ENCODE measurements around the gene SIGLEC14. TPM values are rescaled to one million over a fixed set of nuclear protein-coding genes. Genes with fewer than 3 reads are reported as not detected.

The SIGLEC14 gene
- total RNA-seq, 6 experiments from 2014 or later = not detected

- no peak for DNase-seq
- no peaks in the 10 kb centered on the region for H3K4me1 Mint-ChIP-seq (ENCODE audit: low read depth)
- no peak overlapping the region for H3K27ac Mint-ChIP-seq
- H3K27me3 Mint-ChIP-seq (ENCODE audit: insufficient read depth) = peaks cover 12% of the 10 kb centered on the region
- no peak overlapping the region for H3K4me3 Mint-ChIP-seq
- TF ChIP-seq CTCF (IDR thresholded peaks at IDR 0.05) = no peak
- no peaks in the 10 kb centered on the region; the same call in 1 of the 2 replicates for H3K9me3 Mint-ChIP-seq
- no peaks in the 10 kb centered on the region for H3K36me3 Mint-ChIP-seq (ENCODE audit: low read depth)
Observed at GRCh38 chr19:51610576-51610975, 36.0 kb downstream of the SIGLEC14 start.

- peaks cover 10% of the 10 kb centered on the region for H3K27me3 Mint-ChIP-seq (ENCODE audit: insufficient read depth)
- TF ChIP-seq CTCF (IDR thresholded peaks at IDR 0.05) = peak; percentile 81
- no peaks in the 10 kb centered on the region for H3K36me3 Mint-ChIP-seq (ENCODE audit: low read depth)
- no peak overlapping the region for H3K4me3 Mint-ChIP-seq
- DNase-seq = peak; percentile 62
- H3K4me1 Mint-ChIP-seq (ENCODE audit: low read depth) = no peaks in the 10 kb centered on the region
- no peak overlapping the region for H3K27ac Mint-ChIP-seq
- H3K9me3 Mint-ChIP-seq = no peaks in the 10 kb centered on the region; the same call in 1 of the 2 replicates
Observed at GRCh38 chr19:51607920-51608562, 38.6 kb downstream of the SIGLEC14 start.

- Mint-ChIP-seq H3K9me3 (peaks cover 4% of the 10 kb centered on the region), H3K4me3 (no peak overlapping the region), H3K27ac (no peak overlapping the region), H3K36me3 (ENCODE audit: low read depth) (no peaks in the 10 kb centered on the region), H3K4me1 (ENCODE audit: low read depth) (no peaks in the 10 kb centered on the region), H3K27me3 (ENCODE audit: insufficient read depth) (peaks cover 12% of the 10 kb centered on the region)
- no peak for TF ChIP-seq CTCF (IDR thresholded peaks at IDR 0.05)
- no peak for DNase-seq
Observed at GRCh38 chr19:51607077-51607476, 39.5 kb downstream of the SIGLEC14 start.

- DNase-seq = no peak
- no peak overlapping the region for H3K4me3 Mint-ChIP-seq
- H3K36me3 Mint-ChIP-seq (ENCODE audit: low read depth) = no peaks in the 10 kb centered on the region; the same call in 1 of the 2 replicates
- TF ChIP-seq CTCF (IDR thresholded peaks at IDR 0.05) = no peak
- no peaks in the 10 kb centered on the region for H3K4me1 Mint-ChIP-seq (ENCODE audit: low read depth)
- peaks cover 16% of the 10 kb centered on the region for H3K9me3 Mint-ChIP-seq
- peaks cover 12% of the 10 kb centered on the region for H3K27me3 Mint-ChIP-seq (ENCODE audit: insufficient read depth)
- H3K27ac Mint-ChIP-seq = no peak overlapping the region
Observed at GRCh38 chr19:51602189-51602854, 44.3 kb downstream of the SIGLEC14 start.

GRCh38 chr19:51600940-51601580, 45.6 kb downstream of the SIGLEC14 start:
- peaks cover 11% of the 10 kb centered on the region for H3K27me3 Mint-ChIP-seq (ENCODE audit: insufficient read depth)
- H3K9me3 Mint-ChIP-seq = peaks cover 16% of the 10 kb centered on the region
- H3K36me3 Mint-ChIP-seq (ENCODE audit: low read depth) = no peaks in the 10 kb centered on the region; the same call in 1 of the 2 replicates
- H3K27ac Mint-ChIP-seq = no peak overlapping the region
- no peak overlapping the region for H3K4me3 Mint-ChIP-seq
- H3K4me1 Mint-ChIP-seq (ENCODE audit: low read depth) = no peaks in the 10 kb centered on the region
- DNase-seq = no peak
- no peak for TF ChIP-seq CTCF (IDR thresholded peaks at IDR 0.05)

All from HFFc6 (cell line).